ENCODE measurements around the gene LRRC74A.

LRRC74A gene

DNA sequence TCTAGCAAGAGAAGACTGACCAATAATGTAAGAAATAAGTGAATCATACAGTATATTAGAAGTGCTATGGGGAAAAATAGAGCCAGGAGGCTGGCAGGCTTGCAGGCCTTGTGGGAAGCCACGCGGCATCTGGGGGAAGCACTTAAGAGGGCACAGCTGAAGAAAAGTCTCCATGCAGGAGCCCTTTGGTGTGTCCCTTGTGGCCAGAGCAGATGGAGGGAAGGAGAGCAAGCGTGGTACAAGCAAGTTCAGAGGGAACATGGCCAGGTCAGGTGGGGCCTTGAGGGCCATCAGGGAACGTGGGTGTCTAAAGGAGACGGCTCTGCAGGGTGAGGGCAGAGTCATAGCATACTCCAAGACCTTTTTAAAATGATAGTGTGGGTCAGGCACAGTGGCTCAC lies 51.7 kb downstream of the LRRC74A start:
- Histone ChIP-seq H2AK5ac (ENCODE audit: low read length) (no peak overlapping the region), H3K36me3 (ENCODE audit: control insufficient read depth, insufficient read depth, low read length) (no peaks in the 10 kb centered on the region)

DNA sequence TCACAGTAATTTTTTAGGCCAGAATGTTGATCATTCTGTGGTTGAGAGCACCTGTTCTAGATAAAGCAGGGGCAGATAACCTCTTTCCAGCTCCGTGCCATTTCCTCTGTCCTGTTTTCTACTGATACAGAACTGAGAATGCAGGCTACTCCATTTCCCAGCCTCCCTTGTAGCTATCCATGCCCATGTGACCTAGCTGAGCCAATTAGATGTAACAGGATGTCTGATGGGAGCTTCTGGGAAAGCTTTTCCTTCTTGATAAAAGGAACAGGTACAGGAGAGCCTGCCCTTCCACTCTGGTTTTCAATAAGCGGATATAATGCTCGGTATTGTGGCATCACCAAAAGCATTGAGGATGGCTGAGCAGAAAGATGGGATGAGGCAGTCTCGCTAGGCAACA lies 54.2 kb downstream of the LRRC74A start:
- no peak overlapping the region for H4K5ac ChIP-seq (ENCODE audit: low read length)
- no peak overlapping the region for H3K4me2 ChIP-seq (ENCODE audit: low read length)
- WGBS (ENCODE audit: extremely low coverage, insufficient coverage, low lambda C conversion rate) = no CpG with 5 or more reads among the region's 4 CpGs
- H3K4ac ChIP-seq (ENCODE audit: low read depth, low read length) = no peak overlapping the region
- H3K79me1 ChIP-seq (ENCODE audit: low read length) = no peaks in the 10 kb centered on the region
- no peak overlapping the region for H2AK5ac ChIP-seq (ENCODE audit: low read length)
- no peak overlapping the region for H2BK5ac ChIP-seq (ENCODE audit: low read length)
- no peaks in the 10 kb centered on the region for H3K79me2 ChIP-seq (ENCODE audit: control insufficient read depth, insufficient read depth, low read length)
- H2BK15ac ChIP-seq (replicated peaks; ENCODE audit: low read depth) = no peak overlapping the region
- H3K36me3 ChIP-seq (ENCODE audit: control insufficient read depth, insufficient read depth, low read length) = no peaks in the 10 kb centered on the region
- no peak overlapping the region for H3K4me3 ChIP-seq (ENCODE audit: low read length)
- no peak overlapping the region for H4K8ac ChIP-seq (ENCODE audit: low read depth, low read length)
- no peak overlapping the region for H3K56ac ChIP-seq (ENCODE audit: low read length)
- no peak overlapping the region for H3K18ac ChIP-seq (ENCODE audit: low read length)
- H3K23ac ChIP-seq (ENCODE audit: low read length) = no peak overlapping the region
- H3K27me3 ChIP-seq (ENCODE audit: insufficient read depth, low read length, poor library complexity) = no peaks in the 10 kb centered on the region
- no peak overlapping the region for H2BK120ac ChIP-seq (ENCODE audit: low read depth, low read length)
- H3K4me1 ChIP-seq (ENCODE audit: control insufficient read depth, low read depth, low read length) = peaks cover 6% of the 10 kb centered on the region
- no peak overlapping the region for H3K9ac ChIP-seq (ENCODE audit: low read length)
- no peak overlapping the region for H3K27ac ChIP-seq (ENCODE audit: low read depth, low read length)
- DNase-seq = no peak

More for the DNA sequence above, 51.7 kb downstream of the LRRC74A start:
- Histone ChIP-seq H3K27ac (ENCODE audit: low read depth, low read length) (no peak overlapping the region), H3K23ac (ENCODE audit: low read length) (no peak overlapping the region), H3K18ac (ENCODE audit: low read length) (no peak overlapping the region), H2BK5ac (ENCODE audit: low read length) (no peak overlapping the region), H4K8ac (ENCODE audit: low read depth, low read length) (no peak overlapping the region), H3K56ac (ENCODE audit: low read length) (no peak overlapping the region), H4K5ac (ENCODE audit: low read length) (no peak overlapping the region), H2BK120ac (ENCODE audit: low read depth, low read length) (no peak overlapping the region), H3K4ac (ENCODE audit: low read depth, low read length) (no peak overlapping the region), H2BK15ac (replicated peaks; ENCODE audit: low read depth) (no peak overlapping the region), H3K79me1 (ENCODE audit: low read length) (no peaks in the 10 kb centered on the region), H3K9ac (ENCODE audit: low read length) (no peak overlapping the region), H3K79me2 (ENCODE audit: control insufficient read depth, insufficient read depth, low read length) (no peaks in the 10 kb centered on the region), H3K4me3 (ENCODE audit: low read length) (no peak overlapping the region), H3K4me1 (ENCODE audit: control insufficient read depth, low read depth, low read length) (no peaks in the 10 kb centered on the region), H3K27me3 (ENCODE audit: insufficient read depth, low read length, poor library complexity) (no peaks in the 10 kb centered on the region), H3K4me2 (ENCODE audit: low read length) (no peak overlapping the region)
- WGBS (ENCODE audit: extremely low coverage, insufficient coverage, low lambda C conversion rate) = no CpG with 5 or more reads among the region's 5 CpGs
- no peak for DNase-seq

DNA sequence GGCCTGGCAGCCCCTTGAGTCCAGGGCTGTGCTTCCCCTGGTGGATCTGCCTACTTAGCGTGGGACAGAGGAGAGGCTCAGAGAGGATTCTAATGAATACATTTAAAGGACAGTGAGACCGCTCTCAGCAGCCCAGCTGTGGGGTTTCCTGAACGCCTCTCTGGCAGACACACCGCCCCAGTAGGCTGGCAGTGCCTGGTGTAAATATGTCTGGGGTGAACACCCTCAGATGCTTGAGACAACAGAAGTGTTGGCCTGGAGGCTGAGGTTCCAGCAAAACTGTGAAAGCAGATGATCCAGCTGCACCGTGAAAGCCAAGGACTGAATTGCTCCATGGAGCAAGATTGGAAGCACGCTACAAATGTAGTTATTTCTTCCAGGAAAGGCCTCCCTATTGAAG lies 55.1 kb downstream of the LRRC74A start:
- Histone ChIP-seq H3K79me2 (ENCODE audit: control insufficient read depth, insufficient read depth, low read length) (no peaks in the 10 kb centered on the region), H3K27ac (ENCODE audit: low read depth, low read length) (no peak overlapping the region), H2BK5ac (ENCODE audit: low read length) (no peak overlapping the region), H3K4me1 (ENCODE audit: control insufficient read depth, low read depth, low read length) (peaks cover 8% of the 10 kb centered on the region), H3K36me3 (ENCODE audit: control insufficient read depth, insufficient read depth, low read length) (no peaks in the 10 kb centered on the region), H4K8ac (ENCODE audit: low read depth, low read length) (no peak overlapping the region), H2BK120ac (ENCODE audit: low read depth, low read length) (no peak overlapping the region), H3K4me2 (ENCODE audit: low read length) (no peak overlapping the region), H2BK15ac (replicated peaks; ENCODE audit: low read depth) (no peak overlapping the region), H2AK5ac (ENCODE audit: low read length) (no peak overlapping the region), H3K79me1 (ENCODE audit: low read length) (no peaks in the 10 kb centered on the region), H3K9ac (ENCODE audit: low read length) (no peak overlapping the region), H3K23ac (ENCODE audit: low read length) (no peak overlapping the region), H4K5ac (ENCODE audit: low read length) (no peak overlapping the region), H3K56ac (ENCODE audit: low read length) (no peak overlapping the region), H3K4ac (ENCODE audit: low read depth, low read length) (no peak overlapping the region), H3K27me3 (ENCODE audit: insufficient read depth, low read length, poor library complexity) (no peaks in the 10 kb centered on the region), H3K18ac (ENCODE audit: low read length) (no peak overlapping the region), H3K4me3 (ENCODE audit: low read length) (no peak overlapping the region)
- no CpG with 5 or more reads among the region's 6 CpGs for WGBS (ENCODE audit: extremely low coverage, insufficient coverage, low lambda C conversion rate)
- no peak for DNase-seq

DNA sequence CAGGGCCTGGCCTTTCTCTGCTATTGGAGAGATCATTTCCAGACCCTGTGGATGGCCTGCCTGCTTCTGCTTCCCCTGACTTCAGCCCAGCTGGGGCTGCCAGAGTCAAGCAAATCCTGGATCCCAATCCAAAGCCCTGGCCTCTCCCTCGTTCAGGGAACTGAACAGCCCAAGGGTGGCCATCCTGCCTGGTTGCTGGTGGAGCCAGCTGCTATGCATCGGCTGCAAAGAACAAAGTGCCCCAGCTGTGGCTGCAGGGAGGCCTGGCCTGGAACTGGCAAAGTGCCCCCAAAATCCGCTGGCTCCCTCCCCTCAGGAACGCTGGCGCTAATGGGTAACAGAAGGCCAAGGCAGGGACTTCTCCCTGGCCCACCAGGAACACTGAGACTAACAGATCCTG lies 56.4 kb downstream of the LRRC74A start:
- no peak overlapping the region for H3K9ac ChIP-seq (ENCODE audit: low read length)
- H3K4ac ChIP-seq (ENCODE audit: low read depth, low read length) = no peak overlapping the region
- no peak for DNase-seq
- H3K18ac ChIP-seq (ENCODE audit: low read length) = no peak overlapping the region
- no peak overlapping the region for H3K23ac ChIP-seq (ENCODE audit: low read length)
- no peak overlapping the region for H2AK5ac ChIP-seq (ENCODE audit: low read length)
- no peak overlapping the region for H3K4me3 ChIP-seq (ENCODE audit: low read length)
- no CpG with 5 or more reads among the region's 5 CpGs for WGBS (ENCODE audit: extremely low coverage, insufficient coverage, low lambda C conversion rate)
- no peaks in the 10 kb centered on the region for H3K79me2 ChIP-seq (ENCODE audit: control insufficient read depth, insufficient read depth, low read length)
- no peak overlapping the region for H2BK5ac ChIP-seq (ENCODE audit: low read length)
- no peak overlapping the region for H4K5ac ChIP-seq (ENCODE audit: low read length)
- H3K27ac ChIP-seq (ENCODE audit: low read depth, low read length) = no peak overlapping the region
- no peak overlapping the region for H3K56ac ChIP-seq (ENCODE audit: low read length)
- no peaks in the 10 kb centered on the region for H3K36me3 ChIP-seq (ENCODE audit: control insufficient read depth, insufficient read depth, low read length)
- H4K8ac ChIP-seq (ENCODE audit: low read depth, low read length) = no peak overlapping the region
- H2BK15ac ChIP-seq (replicated peaks; ENCODE audit: low read depth) = no peak overlapping the region
- peaks cover 8% of the 10 kb centered on the region for H3K4me1 ChIP-seq (ENCODE audit: control insufficient read depth, low read depth, low read length)
- H3K4me2 ChIP-seq (ENCODE audit: low read length) = no peak overlapping the region
- H3K79me1 ChIP-seq (ENCODE audit: low read length) = no peaks in the 10 kb centered on the region
- H3K27me3 ChIP-seq (ENCODE audit: insufficient read depth, low read length, poor library complexity) = no peaks in the 10 kb centered on the region
- H2BK120ac ChIP-seq (ENCODE audit: low read depth, low read length) = no peak overlapping the region

DNA sequence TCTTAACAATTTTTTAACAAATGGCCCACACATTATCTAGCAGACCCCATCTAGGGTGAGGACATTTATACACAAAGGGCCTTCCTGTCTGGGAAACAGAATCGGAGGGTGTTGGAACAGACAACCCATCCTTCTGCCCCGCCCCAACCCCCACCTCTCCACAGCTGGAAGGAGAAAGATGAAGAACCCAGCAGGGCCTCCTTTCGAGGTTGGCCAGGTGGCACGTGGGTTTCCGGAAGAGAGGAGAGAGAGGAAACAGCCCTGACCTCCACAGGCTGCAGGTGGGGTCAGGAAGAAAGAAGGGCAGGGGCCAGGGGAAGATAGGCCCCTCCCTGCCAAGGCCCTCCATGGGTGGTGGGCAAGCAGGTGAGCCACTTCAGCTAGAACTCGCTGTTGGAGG lies 57.2 kb downstream of the LRRC74A start:
- Histone ChIP-seq H3K27me3 (ENCODE audit: insufficient read depth, low read length, poor library complexity) (no peaks in the 10 kb centered on the region), H3K9ac (ENCODE audit: low read length) (no peak overlapping the region), H3K79me1 (ENCODE audit: low read length) (no peaks in the 10 kb centered on the region), H3K27ac (ENCODE audit: low read depth, low read length) (no peak overlapping the region), H3K36me3 (ENCODE audit: control insufficient read depth, insufficient read depth, low read length) (no peaks in the 10 kb centered on the region), H3K79me2 (ENCODE audit: control insufficient read depth, insufficient read depth, low read length) (no peaks in the 10 kb centered on the region), H3K56ac (ENCODE audit: low read length) (no peak overlapping the region), H2AK5ac (ENCODE audit: low read length) (no peak overlapping the region), H3K4me3 (ENCODE audit: low read length) (no peak overlapping the region), H4K5ac (ENCODE audit: low read length) (no peak overlapping the region), H3K18ac (ENCODE audit: low read length) (no peak overlapping the region), H3K4me1 (ENCODE audit: control insufficient read depth, low read depth, low read length) (peaks cover 8% of the 10 kb centered on the region), H2BK5ac (ENCODE audit: low read length) (no peak overlapping the region), H2BK15ac (replicated peaks; ENCODE audit: low read depth) (no peak overlapping the region), H3K4me2 (ENCODE audit: low read length) (no peak overlapping the region), H2BK120ac (ENCODE audit: low read depth, low read length) (no peak overlapping the region), H3K23ac (ENCODE audit: low read length) (no peak overlapping the region), H3K4ac (ENCODE audit: low read depth, low read length) (no peak overlapping the region), H4K8ac (ENCODE audit: low read depth, low read length) (no peak overlapping the region)
- no peak for DNase-seq
- WGBS (ENCODE audit: extremely low coverage, insufficient coverage, low lambda C conversion rate) = no CpG with 5 or more reads among the region's 6 CpGs

DNA sequence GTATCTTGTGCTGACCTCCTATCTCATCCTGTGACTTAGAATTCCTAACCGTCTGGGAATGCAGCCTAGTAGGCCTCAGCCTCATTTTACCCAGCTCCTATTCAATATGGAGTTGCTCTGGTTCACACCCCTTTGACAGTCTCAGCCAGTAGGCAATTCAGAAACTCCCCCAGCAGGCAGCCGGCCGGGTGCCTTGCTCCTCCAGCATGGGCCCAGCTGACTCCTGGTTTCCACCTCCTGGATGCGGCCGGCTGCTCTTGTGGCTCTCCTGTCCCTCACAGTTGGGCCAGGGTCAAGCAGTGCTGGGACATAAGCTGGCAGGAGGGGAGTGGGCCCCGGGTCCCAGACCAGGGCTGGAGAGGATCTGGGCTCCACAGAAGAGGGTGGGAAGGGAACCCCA lies 58.2 kb downstream of the LRRC74A start:
- no CpG with 5 or more reads among the region's 6 CpGs for WGBS (ENCODE audit: extremely low coverage, insufficient coverage, low lambda C conversion rate)
- H4K5ac ChIP-seq (ENCODE audit: low read length) = no peak overlapping the region
- no peak overlapping the region for H3K4me2 ChIP-seq (ENCODE audit: low read length)
- H3K18ac ChIP-seq (ENCODE audit: low read length) = no peak overlapping the region
- H2BK120ac ChIP-seq (ENCODE audit: low read depth, low read length) = no peak overlapping the region
- no peak overlapping the region for H4K8ac ChIP-seq (ENCODE audit: low read depth, low read length)
- H2AK5ac ChIP-seq (ENCODE audit: low read length) = no peak overlapping the region
- H3K4ac ChIP-seq (ENCODE audit: low read depth, low read length) = no peak overlapping the region
- H3K4me3 ChIP-seq (ENCODE audit: low read length) = no peak overlapping the region
- H2BK5ac ChIP-seq (ENCODE audit: low read length) = no peak overlapping the region
- H3K23ac ChIP-seq (ENCODE audit: low read length) = no peak overlapping the region
- no peaks in the 10 kb centered on the region for H3K36me3 ChIP-seq (ENCODE audit: control insufficient read depth, insufficient read depth, low read length)
- H2BK15ac ChIP-seq (replicated peaks; ENCODE audit: low read depth) = no peak overlapping the region
- peak; percentile 32 for DNase-seq
- H3K56ac ChIP-seq (ENCODE audit: low read length) = peak overlapping the region; percentile 69
- no peaks in the 10 kb centered on the region for H3K79me2 ChIP-seq (ENCODE audit: control insufficient read depth, insufficient read depth, low read length)
- peak overlapping the region; percentile 26 for H3K9ac ChIP-seq (ENCODE audit: low read length)
- peaks cover 8% of the 10 kb centered on the region for H3K4me1 ChIP-seq (ENCODE audit: control insufficient read depth, low read depth, low read length)
- no peaks in the 10 kb centered on the region for H3K79me1 ChIP-seq (ENCODE audit: low read length)
- no peak overlapping the region for H3K27ac ChIP-seq (ENCODE audit: low read depth, low read length)
- no peaks in the 10 kb centered on the region for H3K27me3 ChIP-seq (ENCODE audit: insufficient read depth, low read length, poor library complexity)
